T-helper 2 cell treated with Interferon-gamma antibody and Interleukin-4, amounts not matched to agents 5 μg/mL and 100 μg/mL, for 36 hours (primary cell): Measurements from ENCODE around the gene TNS3.

Experiments used
- DNase-seq: peaks from one replicate; pipeline ENCODE4 v3.0.0; 2021; ENCODE audit warnings: low spot score
- H3K27ac Mint-ChIP-seq: one replicate; pipeline ENCODE4 v1.8.0; 2021; ENCODE audit warnings: mild to moderate bottlenecking, mixed read lengths
- H3K27me3 Mint-ChIP-seq: one replicate; pipeline ENCODE4 v1.8.0; 2021; ENCODE audit warnings: low read depth, mixed read lengths
- H3K36me3 Mint-ChIP-seq: one replicate; pipeline ENCODE4 v1.8.0; 2021; ENCODE audit warnings: low read depth, mixed read lengths
- H3K4me1 Mint-ChIP-seq: one replicate; pipeline ENCODE4 v1.8.0; 2021; ENCODE audit warnings: low read depth, mixed read lengths
- H3K4me3 Mint-ChIP-seq: one replicate; pipeline ENCODE4 v1.8.0; 2022; ENCODE audit warnings: mild to moderate bottlenecking, moderate library complexity, mixed read lengths
- H3K9me3 Mint-ChIP-seq: one replicate; pipeline ENCODE4 v1.8.0; 2021; ENCODE audit warnings: mixed read lengths

The TNS3 gene

DNA sequence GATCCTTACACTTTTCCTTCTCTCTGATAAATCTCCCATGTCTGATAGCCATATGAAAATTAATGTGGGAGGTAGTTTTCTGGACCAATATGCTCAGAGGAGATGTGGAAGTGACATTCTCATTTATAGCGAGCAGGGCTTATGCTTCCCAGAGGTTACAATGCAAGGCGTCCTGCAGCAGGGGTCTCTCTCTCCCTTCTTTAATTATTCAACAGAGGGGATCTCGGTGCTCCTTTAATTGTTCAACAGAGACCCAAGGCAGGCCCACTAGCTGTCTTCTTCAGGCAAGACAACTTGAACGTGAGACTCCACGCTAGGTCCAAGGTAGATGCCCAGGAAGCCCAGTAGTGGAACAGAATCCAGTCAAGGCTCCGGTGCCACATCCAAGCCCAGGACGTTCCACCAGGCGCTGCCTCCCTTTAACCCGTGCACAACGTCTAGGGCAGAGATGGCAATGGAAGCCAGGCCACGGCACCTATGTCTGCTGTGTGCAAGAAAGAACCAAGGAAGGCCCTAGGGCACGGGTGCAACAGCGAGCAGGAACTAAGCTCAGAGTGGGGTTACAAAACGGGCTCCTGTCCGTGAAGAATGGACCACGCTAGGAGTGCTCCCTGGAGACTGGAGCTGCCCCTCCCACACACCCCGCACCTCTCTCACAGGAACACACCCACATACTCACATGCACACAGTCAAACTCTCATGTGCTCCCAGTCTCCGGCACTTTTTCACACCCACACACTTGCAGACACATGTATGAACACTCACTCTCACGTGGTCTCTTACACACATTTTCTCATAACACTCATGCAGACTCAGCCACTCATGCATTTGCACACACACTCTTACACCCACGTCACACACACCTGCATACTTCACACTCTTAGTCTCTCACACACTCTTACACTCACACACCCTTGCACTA, 230.4 kb downstream of the TNS3 start:
- no peak overlapping the region for H3K4me3 Mint-ChIP-seq
- H3K4me1 Mint-ChIP-seq = no peaks in the 10 kb centered on the region
- no peaks in the 10 kb centered on the region for H3K36me3 Mint-ChIP-seq
- H3K27ac Mint-ChIP-seq = no peak overlapping the region
- no peaks in the 10 kb centered on the region for H3K9me3 Mint-ChIP-seq
- no peak for DNase-seq
- no peaks in the 10 kb centered on the region for H3K27me3 Mint-ChIP-seq

DNA sequence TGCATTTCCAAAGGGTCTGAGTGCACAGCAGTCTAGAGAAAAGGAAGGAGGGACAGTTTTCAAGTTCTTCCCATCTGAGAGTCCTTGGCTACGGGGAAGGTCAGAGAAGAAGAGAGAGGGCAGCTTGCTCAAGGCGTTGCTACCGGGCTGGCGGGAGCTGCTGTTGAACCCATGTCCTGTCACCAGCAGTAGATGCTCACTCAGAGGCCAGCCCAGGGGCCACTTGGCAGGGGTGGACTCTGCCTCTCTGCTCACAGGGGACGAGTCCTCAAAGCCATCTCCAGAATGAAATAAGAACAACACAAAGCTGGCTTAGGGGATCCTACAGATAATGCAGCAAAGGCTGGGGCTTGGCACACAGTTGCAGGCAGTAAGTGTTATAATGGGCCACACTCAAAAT, 231.5 kb downstream of the TNS3 start:
- H3K27me3 Mint-ChIP-seq = no peaks in the 10 kb centered on the region
- H3K36me3 Mint-ChIP-seq = no peaks in the 10 kb centered on the region
- no peaks in the 10 kb centered on the region for H3K9me3 Mint-ChIP-seq
- H3K4me1 Mint-ChIP-seq = no peaks in the 10 kb centered on the region
- H3K27ac Mint-ChIP-seq = no peak overlapping the region
- H3K4me3 Mint-ChIP-seq = no peak overlapping the region
- no peak for DNase-seq

DNA sequence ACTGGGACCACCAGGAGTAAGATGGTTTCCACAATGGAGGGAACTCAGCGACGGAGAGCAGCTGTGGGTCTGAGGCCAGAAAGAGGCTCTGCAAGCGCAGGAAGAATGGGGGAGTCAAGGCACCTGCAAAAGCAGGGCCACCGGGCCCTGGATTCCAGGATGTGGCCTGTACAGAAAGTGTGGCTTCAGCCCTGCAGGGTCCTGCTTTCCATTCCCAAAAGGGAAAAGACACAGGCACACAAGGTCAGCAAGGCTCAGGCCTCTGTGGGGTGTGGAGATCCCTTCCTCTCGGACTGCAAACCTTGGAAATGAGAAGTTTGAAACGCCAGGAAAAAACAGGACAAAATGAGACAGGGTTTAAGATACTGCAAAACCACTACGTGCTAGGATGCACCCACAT, 232.5 kb downstream of the TNS3 start:
- Mint-ChIP-seq H3K9me3 (no peaks in the 10 kb centered on the region), H3K4me3 (no peak overlapping the region), H3K27me3 (no peaks in the 10 kb centered on the region), H3K36me3 (no peaks in the 10 kb centered on the region), H3K27ac (no peak overlapping the region), H3K4me1 (no peaks in the 10 kb centered on the region)
- no peak for DNase-seq

DNA sequence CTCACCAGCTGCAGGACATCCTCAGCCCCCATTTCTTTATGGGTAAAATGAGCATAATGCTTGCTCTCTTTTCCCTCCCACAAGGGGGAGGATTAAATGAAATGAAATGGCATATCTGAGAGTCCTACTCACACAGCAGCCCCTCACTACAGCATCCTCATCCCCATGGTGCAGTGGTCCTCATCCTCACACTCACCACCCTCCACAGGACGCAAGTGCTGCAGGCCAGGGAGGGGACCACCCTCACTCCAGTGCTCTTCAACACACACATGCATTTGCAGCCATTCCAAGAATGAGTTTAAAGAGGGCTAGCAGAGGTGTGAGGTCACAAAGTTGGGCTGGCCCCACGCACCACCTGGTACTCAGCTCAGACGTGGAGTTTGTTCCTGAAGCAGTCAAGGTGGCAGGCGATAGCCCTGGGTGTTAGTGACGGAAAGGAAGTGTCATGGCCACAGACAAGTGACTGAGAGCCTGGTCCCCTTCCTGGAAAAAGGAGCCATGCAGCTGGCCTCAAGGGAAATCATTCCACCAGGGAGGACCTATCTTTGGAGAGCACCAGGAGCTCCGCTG, 234.0 kb downstream of the TNS3 start:
- Mint-ChIP-seq H3K36me3 (no peaks in the 10 kb centered on the region), H3K27me3 (no peaks in the 10 kb centered on the region), H3K4me1 (no peaks in the 10 kb centered on the region), H3K27ac (no peak overlapping the region), H3K9me3 (no peaks in the 10 kb centered on the region), H3K4me3 (no peak overlapping the region)
- DNase-seq = no peak

DNA sequence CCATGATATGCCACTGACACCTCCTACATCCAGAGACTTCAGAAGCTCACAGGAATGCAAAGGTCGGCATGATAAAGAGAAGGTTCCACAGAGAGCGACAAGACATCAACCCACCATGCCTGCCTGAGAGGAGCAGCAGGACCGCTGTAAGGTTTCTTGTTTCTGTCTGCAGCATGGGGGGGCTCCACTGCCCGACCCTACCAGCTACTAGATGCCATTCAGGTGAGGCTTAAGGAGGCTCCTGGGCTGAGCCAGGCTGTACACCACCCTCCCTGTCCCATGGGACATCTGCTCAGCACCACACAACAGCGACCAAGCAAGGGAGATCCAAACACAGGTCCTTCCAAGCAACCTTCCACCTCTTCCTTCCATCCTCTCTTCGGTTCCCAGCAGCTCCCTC, 234.6 kb downstream of the TNS3 start:
- Mint-ChIP-seq H3K4me1 (no peaks in the 10 kb centered on the region), H3K9me3 (no peaks in the 10 kb centered on the region)

DNA sequence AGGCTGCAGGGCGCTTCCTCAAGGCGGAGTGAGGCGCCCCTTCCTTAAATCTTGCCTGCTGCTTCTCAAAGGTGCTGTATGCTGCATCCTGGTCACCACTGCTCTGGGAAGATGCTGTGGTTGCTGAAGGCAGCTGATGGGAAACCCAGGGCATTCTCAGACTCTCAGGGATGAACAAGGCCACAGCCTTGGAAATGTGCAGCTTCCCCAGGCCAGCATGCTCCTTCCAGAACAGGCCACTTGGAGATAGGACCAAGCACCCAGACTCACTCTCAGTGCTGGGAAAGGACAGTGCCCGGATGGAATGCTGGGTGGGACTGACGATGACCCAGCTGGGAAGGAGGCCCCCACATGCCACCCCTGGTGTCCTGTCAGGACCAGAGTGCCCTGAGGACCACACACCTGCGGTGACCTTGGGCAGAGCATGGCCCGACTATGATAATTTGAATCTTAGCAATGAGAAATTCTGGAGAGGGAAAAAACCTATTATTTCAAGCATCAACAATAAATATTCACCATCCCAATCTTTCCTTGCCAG, 235.5 kb downstream of the TNS3 start:
- no peak for DNase-seq
- Mint-ChIP-seq H3K27ac (no peak overlapping the region), H3K36me3 (no peaks in the 10 kb centered on the region), H3K4me3 (no peak overlapping the region), H3K27me3 (no peaks in the 10 kb centered on the region), H3K9me3 (no peaks in the 10 kb centered on the region), H3K4me1 (no peaks in the 10 kb centered on the region)

More for the DNA sequence above, 234.6 kb downstream of the TNS3 start:
- Mint-ChIP-seq H3K27ac (no peak overlapping the region), H3K4me3 (no peak overlapping the region), H3K36me3 (no peaks in the 10 kb centered on the region), H3K27me3 (no peaks in the 10 kb centered on the region)
- DNase-seq = no peak

DNA sequence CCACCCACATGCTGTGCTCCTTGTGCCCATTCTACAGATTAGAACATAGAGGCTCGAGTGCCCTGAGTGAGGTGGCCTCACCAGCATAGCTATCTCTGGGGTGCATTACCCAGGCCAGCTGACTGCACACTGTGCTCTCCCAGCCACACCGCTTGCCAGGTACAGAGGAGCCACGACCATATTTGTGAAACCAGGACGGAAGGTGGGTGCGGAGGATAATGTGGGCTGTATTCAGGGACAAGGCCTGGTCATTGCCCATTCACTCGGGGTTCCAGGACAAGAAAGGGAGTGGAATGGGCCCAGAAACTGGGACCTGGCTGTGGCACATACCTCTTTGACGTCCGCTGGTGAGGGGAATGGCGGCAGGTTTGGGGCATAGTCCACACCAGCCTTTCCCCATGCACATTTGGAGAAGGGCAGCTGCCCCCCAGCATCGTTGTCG, 236.0 kb downstream of the TNS3 start:
- Mint-ChIP-seq H3K4me1 (no peaks in the 10 kb centered on the region), H3K9me3 (no peaks in the 10 kb centered on the region), H3K4me3 (no peak overlapping the region), H3K36me3 (no peaks in the 10 kb centered on the region), H3K27ac (no peak overlapping the region), H3K27me3 (no peaks in the 10 kb centered on the region)
- DNase-seq = no peak

DNA sequence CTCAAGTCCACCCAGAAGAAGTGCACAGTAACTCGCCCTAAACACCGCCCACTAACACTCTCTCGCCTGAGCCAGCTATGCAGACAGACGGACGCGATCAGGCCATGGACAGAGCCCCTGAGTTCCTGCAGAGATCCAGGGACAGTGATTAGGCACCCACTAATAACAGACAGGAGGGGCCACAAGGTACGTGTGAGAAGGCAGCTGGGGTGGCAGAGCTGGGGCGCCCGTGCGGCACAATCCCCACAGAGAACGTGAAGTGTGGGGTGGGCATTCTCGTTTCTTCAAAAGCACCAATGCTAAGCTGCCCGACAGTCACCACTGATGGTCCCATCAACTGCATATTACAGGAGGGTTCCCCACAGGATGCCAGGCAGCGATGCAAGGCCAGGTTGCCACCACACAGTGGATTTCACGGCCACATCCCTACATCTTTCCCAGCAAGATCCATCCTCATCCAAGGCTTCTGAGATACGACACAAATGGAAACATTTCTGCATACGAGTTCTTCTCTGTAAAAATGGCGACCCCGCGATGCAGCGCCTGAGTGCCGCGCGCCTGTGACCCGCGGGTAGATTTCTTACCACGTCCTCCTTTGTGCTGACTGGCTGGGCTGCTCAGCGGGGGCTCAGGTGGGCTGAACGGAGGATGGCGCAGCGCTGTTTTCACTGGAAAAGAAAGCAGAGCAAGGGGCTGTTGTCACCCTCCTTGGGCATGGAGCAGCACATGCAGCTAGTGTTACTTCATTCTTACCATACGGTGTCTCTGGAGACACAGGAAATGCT, 237.5 kb downstream of the TNS3 start:
- Mint-ChIP-seq H3K36me3 (no peaks in the 10 kb centered on the region), H3K27me3 (no peaks in the 10 kb centered on the region), H3K4me3 (no peak overlapping the region), H3K4me1 (no peaks in the 10 kb centered on the region), H3K27ac (no peak overlapping the region), H3K9me3 (no peaks in the 10 kb centered on the region)
- no peak for DNase-seq

DNA sequence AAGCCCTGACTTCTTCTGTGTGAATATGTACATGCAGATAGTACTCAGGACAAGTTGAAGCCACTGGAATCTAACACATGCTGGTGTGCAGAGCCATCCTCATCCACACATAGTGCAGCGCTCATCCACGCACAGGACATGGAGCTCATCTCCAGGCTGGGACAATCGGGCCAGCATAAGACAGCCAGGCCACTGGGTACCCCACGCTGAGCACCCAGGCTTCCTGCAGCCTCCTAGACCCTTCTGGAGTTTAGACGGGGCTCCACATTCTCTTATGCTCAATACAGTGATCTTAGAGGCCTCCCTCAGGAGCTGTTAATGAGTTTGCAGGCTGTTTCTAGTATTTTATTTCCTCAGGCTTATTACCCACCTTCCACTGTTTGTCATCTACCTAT, 238.9 kb downstream of the TNS3 start:
- Mint-ChIP-seq H3K27me3 (no peaks in the 10 kb centered on the region), H3K27ac (no peak overlapping the region), H3K36me3 (no peaks in the 10 kb centered on the region), H3K4me1 (no peaks in the 10 kb centered on the region), H3K4me3 (no peak overlapping the region), H3K9me3 (no peaks in the 10 kb centered on the region)
- DNase-seq = no peak

DNA sequence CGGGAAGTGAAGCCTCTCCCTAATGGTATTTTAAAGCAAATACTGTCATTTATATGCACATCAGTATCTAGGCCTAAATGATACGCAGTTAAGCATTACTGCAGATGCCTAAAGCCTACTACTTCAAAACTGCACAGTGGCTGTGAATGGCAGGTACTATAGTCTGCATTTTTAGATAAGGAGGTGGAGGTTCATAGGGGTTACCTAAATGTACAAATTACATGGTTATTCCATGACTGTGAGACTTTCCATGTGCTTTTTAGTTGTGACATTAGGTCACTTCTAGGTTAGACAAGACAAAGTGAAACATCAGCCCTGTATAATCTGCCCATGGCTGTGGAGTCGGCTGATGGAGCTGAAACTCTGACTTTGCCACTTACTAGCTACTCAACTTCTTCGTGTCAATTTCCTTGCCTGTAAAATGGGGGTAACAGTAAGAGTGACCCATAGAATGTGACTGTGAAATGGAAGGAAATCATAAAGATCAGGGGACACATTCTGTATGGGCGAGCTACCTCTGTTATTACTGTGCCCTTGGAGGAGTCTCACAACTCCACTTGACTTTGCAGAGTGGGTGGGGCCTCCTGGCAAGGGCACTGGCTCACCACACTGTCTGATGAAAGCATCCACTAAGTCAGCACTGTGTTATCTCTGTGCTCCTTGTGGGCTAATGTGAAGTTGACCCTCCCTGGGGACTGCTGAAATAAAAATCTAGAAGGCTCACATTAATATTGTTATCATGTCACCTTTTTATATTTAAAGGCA, 239.4 kb downstream of the TNS3 start:
- no peak for DNase-seq
- Mint-ChIP-seq H3K4me3 (no peak overlapping the region), H3K27me3 (no peaks in the 10 kb centered on the region), H3K36me3 (no peaks in the 10 kb centered on the region), H3K4me1 (no peaks in the 10 kb centered on the region), H3K27ac (no peak overlapping the region), H3K9me3 (no peaks in the 10 kb centered on the region)

DNA sequence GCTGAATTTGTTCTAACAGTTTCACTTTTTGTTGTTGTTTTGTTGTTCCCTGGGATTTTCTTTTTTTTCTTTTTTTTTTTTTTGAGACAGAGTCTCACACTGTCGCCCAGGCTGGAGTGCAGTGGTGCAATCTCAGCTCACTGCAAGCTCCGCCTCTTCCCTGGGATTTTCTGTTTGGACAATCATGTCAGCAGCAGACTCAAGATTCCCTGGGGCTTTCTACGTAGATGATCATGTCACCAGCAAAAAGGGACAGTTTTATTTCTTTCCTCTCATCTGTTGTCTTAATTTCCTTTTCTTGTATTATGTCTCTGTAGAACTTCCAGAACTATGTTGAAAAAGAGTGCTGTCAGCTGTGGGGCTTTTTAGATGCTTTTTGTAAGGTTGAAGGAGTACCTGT, 241.4 kb downstream of the TNS3 start:
- no peak for DNase-seq
- H3K36me3 Mint-ChIP-seq = no peaks in the 10 kb centered on the region
- H3K4me1 Mint-ChIP-seq = no peaks in the 10 kb centered on the region
- no peaks in the 10 kb centered on the region for H3K27me3 Mint-ChIP-seq
- H3K4me3 Mint-ChIP-seq = no peak overlapping the region
- H3K27ac Mint-ChIP-seq = no peak overlapping the region
- H3K9me3 Mint-ChIP-seq = no peaks in the 10 kb centered on the region

DNA sequence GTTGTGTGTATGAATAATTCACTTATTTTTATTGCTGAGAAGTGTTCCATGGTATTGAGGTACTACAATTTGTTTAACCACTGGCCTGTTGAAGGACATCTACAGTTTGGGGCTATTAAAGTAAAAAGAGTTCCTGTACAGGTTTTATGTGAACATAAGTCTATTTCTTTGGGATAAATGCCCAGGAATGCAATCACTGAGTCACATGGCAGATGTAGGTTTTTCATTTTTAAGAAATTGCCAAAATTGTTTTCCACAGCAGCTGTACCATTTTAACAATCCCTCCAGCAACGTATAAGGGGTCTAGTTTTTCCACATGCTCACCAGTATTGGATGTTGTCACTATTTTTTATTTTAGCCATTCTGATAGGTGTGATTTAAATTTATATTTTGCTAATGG, 243.9 kb downstream of the TNS3 start:
- Mint-ChIP-seq H3K36me3 (no peaks in the 10 kb centered on the region), H3K9me3 (no peaks in the 10 kb centered on the region), H3K4me3 (no peak overlapping the region), H3K27ac (no peak overlapping the region), H3K4me1 (no peaks in the 10 kb centered on the region), H3K27me3 (no peaks in the 10 kb centered on the region)
- DNase-seq = no peak

DNA sequence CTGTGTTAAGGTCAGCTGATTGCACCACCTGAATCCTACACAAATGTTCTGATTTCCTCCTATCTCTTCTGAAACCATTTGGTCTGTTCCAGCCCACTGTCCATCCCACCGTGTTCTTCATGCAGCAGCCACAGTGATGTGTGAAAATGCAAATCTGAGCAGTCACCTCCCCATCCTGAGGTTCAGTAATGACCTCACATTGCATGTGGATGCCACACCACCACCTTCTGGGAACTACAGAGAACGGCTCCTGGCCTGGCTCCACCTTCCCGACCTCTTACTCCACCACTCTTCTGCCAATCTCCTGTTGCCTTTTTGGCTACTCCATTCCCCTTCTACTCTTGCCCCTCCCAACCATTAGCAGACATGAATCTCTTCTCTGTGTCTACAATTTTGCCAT, 244.4 kb downstream of the TNS3 start:
- no peaks in the 10 kb centered on the region for H3K9me3 Mint-ChIP-seq
- no peak overlapping the region for H3K27ac Mint-ChIP-seq
- no peak for DNase-seq
- H3K27me3 Mint-ChIP-seq = no peaks in the 10 kb centered on the region
- H3K4me3 Mint-ChIP-seq = no peak overlapping the region
- no peaks in the 10 kb centered on the region for H3K4me1 Mint-ChIP-seq
- H3K36me3 Mint-ChIP-seq = no peaks in the 10 kb centered on the region
